GM06990 (cell line): ENCODE results near the gene PPY.

Experiments
- DNase-seq: peaks from one replicate; pipeline ENCODE4 v3.0.0-alpha.2; 2011; ENCODE audit not compliant: insufficient read length; ENCODE audit errors: extremely low read depth
- H3K27me3 ChIP-seq: replicated peaks from 2 replicates; pipeline ENCODE4 v1.6.0; 2011; ENCODE audit warnings: low read length; ENCODE audit not compliant: control insufficient read depth, insufficient read depth
- H3K36me3 ChIP-seq: 2 replicates; pipeline ENCODE4 v1.5.1; 2011; ENCODE audit warnings: low read length; ENCODE audit not compliant: control insufficient read depth, insufficient read depth
- H3K4me3 ChIP-seq: replicated peaks from 2 replicates; pipeline ENCODE4 v1.5.1; 2011; ENCODE audit warnings: low read depth, mild to moderate bottlenecking, control low read depth, low read length
- TF ChIP-seq, protein P1 (sequence below): IDR thresholded peaks from 2 replicates; pipeline ENCODE4 v1.5.1; 2011; ENCODE audit warnings: low read length, control low read depth, mild to moderate bottlenecking, inconsistent platforms; ENCODE audit not compliant: insufficient read depth, poor library complexity, severe bottlenecking

Gene PPY

GRCh38 chr17:43951750-43952149 lies 9.5 kb upstream of the PPY start:
- TF ChIP-seq, protein P1, sequence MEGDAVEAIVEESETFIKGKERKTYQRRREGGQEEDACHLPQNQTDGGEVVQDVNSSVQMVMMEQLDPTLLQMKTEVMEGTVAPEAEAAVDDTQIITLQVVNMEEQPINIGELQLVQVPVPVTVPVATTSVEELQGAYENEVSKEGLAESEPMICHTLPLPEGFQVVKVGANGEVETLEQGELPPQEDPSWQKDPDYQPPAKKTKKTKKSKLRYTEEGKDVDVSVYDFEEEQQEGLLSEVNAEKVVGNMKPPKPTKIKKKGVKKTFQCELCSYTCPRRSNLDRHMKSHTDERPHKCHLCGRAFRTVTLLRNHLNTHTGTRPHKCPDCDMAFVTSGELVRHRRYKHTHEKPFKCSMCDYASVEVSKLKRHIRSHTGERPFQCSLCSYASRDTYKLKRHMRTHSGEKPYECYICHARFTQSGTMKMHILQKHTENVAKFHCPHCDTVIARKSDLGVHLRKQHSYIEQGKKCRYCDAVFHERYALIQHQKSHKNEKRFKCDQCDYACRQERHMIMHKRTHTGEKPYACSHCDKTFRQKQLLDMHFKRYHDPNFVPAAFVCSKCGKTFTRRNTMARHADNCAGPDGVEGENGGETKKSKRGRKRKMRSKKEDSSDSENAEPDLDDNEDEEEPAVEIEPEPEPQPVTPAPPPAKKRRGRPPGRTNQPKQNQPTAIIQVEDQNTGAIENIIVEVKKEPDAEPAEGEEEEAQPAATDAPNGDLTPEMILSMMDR: no peak
- Histone ChIP-seq H3K36me3 (no peaks in the 10 kb centered on the region), H3K4me3 (no peak overlapping the region), H3K27me3 (no peaks in the 10 kb centered on the region; the same call in none of the 2 replicates)
- no peak for DNase-seq

DNA sequence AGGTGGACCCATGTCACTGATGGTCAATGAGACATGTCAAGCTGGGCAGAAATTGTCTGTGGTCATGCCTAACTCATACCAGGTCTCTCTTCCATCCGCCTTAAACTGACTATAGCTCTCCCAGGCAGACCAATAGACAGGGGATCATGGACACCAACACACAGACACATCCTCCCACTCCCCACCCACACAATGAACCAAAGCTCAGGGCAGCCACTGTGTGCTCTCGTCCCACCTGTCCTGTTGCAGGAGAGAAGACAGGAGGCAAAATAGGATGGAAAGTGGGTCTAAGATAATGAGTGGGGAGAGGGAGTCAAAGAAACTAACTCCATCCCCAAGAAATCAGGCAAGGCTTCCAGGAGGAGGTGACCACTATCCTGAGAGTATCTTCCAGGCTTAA lies 8.3 kb upstream of the PPY start:
- no peaks in the 10 kb centered on the region for H3K36me3 ChIP-seq
- DNase-seq: no peak
- no peaks in the 10 kb centered on the region; the same call in none of the 2 replicates for H3K27me3 ChIP-seq
- no peak overlapping the region for H3K4me3 ChIP-seq
- TF ChIP-seq, protein P1: no peak

- H3K36me3 ChIP-seq: no peaks in the 10 kb centered on the region
- H3K27me3 ChIP-seq: no peaks in the 10 kb centered on the region; the same call in none of the 2 replicates
- no peak for DNase-seq
- TF ChIP-seq, protein P1: no peak
- H3K4me3 ChIP-seq: no peak overlapping the region
Observed at GRCh38 chr17:43949781-43950180, 7.5 kb upstream of the PPY start.

DNA sequence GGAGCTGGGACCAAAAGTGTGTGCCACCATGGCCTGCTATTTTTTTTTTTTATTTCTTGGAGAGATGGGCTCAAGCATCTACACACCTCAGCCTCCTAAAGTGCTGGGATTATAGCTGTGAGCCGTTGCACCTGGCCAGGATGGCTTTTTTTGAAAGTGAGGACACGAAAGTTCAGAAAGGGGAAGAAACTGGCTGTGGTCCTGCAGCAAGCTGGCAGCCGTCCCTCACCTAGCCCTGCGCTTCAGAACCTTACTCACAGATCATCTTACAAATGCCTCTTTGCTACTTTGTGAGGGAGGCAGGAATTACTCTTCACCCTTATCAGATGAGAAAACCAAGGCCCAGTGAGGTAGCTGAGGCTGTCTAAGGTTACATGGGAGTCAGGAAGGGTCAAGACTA lies 4.5 kb upstream of the PPY start:
- no peak overlapping the region for H3K4me3 ChIP-seq
- no peaks in the 10 kb centered on the region; the same call in 1 of the 2 replicates for H3K27me3 ChIP-seq
- no peaks in the 10 kb centered on the region for H3K36me3 ChIP-seq
- DNase-seq: no peak
- TF ChIP-seq, protein P1: no peak

- Histone ChIP-seq H3K36me3 (no peaks in the 10 kb centered on the region), H3K4me3 (no peak overlapping the region), H3K27me3 (no peaks in the 10 kb centered on the region)
- no peak for DNase-seq
- TF ChIP-seq, protein P1: no peak
Observed at GRCh38 chr17:43945074-43945829, 3.0 kb upstream of the PPY start.

DNA sequence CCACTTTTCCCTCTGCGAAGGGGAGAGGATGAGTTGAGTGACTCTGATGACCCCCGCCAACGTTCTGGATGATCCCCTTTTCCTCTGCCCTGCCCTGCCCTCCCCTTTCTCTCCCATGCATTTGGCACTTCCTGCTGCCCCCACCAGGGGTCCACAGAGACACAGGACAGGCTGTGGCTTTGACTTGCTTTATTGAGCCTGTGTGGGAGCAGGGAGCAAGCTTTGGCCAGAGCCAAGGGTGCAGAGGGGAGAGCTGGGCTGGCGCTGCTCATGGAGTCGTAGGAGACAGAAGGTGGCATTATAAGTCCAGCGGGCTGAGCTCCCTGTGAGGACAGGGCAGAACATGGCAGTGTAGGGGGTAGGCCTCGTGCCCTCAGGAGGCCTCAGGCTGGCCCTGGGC lies 1.6 kb downstream of the PPY start:
- Histone ChIP-seq H3K4me3 (no peak overlapping the region), H3K36me3 (no peaks in the 10 kb centered on the region), H3K27me3 (no peaks in the 10 kb centered on the region; the same call in 1 of the 2 replicates)
- TF ChIP-seq, protein P1: peak; percentile 48
- no peak for DNase-seq
